Inferior parietal cortex (tissue), 1 donor: Measurements from ENCODE around the gene IFIH1.

ENCODE experiments used
- DNase-seq: peaks from one replicate; pipeline ENCODE4 v3.0.0-alpha.2; 2016; ENCODE audit errors: extremely low spot score

The IFIH1 gene

DNA sequence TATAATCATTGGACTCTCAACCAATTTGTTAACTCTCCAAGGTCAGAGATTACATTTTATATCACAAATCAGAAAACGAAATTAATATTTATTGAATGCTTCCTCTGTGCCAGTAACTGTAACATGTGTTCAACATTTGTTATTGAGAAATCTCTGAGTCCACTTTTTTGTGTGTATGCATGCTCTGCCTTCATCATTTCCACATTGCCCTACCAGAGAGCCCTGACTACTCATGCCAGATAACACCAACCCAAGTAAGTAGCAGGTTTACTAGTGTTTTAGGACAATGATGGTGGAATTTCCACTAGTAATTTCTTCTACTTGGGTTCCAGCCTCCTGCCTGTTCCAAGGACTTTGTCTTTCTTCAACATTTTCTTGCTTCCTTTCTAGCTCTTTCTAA lies 61.1 kb downstream of the IFIH1 start:
- DNase-seq = no peak

DNA sequence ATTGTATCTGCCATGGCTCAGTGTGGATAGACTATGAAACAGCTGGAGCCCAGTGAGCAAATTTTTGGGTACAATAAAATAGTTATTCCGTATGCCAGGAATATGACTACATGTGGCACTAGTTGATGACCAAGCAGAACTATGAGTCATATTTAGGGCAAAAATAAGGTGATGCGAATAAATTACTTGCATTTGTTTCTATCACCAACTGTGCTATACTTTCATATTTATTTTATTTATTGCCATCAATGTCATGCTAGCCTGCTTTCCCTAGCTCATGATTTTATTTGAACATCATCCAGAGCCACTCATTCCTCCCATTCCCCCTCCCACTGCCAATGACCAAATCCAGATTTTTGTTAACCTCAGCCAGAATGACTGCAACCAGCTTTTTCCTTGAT lies 61.9 kb downstream of the IFIH1 start:
- no peak for DNase-seq

GRCh38 chr2:162254236-162254871 lies 64.1 kb downstream of the IFIH1 start:
- DNase-seq = no peak

- DNase-seq = no peak
Measured at GRCh38 chr2:162253435-162253834, 65.0 kb downstream of the IFIH1 start.

DNA sequence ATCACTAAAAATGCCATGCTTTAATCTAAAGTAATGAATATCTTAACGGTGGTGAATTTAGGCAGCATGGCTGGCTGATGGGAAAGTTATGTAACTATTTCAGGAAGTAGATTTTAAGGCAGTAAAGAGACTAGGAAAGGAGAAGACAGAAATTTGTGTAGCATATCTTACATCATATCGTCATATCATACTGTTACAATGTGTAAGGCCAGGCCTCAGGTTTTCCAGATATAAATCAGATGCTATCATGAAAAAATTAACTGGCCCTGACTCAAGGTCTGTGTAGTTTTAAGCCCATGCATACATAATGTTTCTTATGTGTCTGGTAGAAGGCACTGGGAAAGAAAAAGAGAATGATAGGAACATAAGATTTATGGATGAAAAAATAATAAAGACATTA lies 66.3 kb downstream of the IFIH1 start:
- DNase-seq = no peak

- no peak for DNase-seq
Measured at GRCh38 chr2:162245781-162246180, 72.7 kb downstream of the IFIH1 start.

- no peak for DNase-seq
Measured at GRCh38 chr2:162245061-162245460, 73.4 kb downstream of the IFIH1 start.

DNA sequence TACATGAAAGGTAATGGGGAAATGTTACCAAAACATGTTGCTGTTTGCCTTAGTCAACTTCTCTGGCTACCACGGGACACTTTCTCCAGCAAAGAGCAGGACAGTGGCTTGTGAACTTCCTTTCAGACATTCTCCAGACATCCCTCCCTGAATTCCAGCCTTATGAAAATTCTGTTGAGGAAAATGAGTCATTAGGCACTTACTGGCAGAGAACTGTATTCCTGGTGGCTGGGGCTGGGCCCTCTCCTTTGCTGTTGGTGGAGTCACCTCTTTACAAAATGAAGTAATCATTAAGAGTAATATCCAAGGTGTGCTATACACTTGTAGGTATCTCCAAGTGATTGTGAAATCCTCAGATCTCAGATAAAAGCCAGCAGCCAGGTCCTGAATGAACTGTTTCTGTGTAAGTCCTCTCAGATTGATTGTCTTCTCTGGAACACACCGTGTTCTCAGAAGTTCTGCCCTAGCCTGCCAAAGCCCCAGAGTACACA lies 73.9 kb downstream of the IFIH1 start:
- no peak for DNase-seq

GRCh38 chr2:162243715-162244114 lies 74.8 kb downstream of the IFIH1 start:
- DNase-seq = no peak

GRCh38 chr2:162243294-162243693 lies 75.2 kb downstream of the IFIH1 start, which contains the start of gene FAP:
TSS of gene FAP (minus strand) at chr2:162243445. CDS start at chr2:162243327, 118 bp downstream.
- no peak for DNase-seq

- no peak for DNase-seq
Measured at GRCh38 chr2:162242586-162243280, 75.8 kb downstream of the IFIH1 start.

- no peak for DNase-seq
Measured at GRCh38 chr2:162241571-162241970, 76.9 kb downstream of the IFIH1 start.

- DNase-seq = no peak
Measured at GRCh38 chr2:162234620-162235462, 83.6 kb downstream of the IFIH1 start.

GRCh38 chr2:162233197-162233596 lies 85.3 kb downstream of the IFIH1 start:
- no peak for DNase-seq

DNA sequence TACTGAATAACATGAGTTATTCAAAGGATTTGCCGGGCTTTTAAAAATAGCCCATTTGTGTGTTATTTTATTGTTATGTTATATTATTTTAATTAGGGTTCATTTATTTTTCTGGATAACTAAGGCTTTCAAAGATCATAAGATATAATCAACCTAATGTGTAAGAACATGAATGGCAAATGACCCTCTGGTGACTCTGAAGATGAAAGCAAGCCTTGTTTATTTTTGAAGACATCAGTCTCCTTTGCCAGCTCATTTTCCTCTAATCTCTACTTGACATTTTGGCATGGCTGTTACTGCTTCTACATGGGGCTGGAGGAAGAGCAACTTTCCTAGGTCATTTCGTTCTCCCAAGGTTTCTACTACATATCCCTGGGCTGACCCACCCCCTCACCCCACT lies 85.8 kb downstream of the IFIH1 start:
- no peak for DNase-seq

GRCh38 chr2:162232027-162232426 lies 86.5 kb downstream of the IFIH1 start:
- DNase-seq = no peak

DNA sequence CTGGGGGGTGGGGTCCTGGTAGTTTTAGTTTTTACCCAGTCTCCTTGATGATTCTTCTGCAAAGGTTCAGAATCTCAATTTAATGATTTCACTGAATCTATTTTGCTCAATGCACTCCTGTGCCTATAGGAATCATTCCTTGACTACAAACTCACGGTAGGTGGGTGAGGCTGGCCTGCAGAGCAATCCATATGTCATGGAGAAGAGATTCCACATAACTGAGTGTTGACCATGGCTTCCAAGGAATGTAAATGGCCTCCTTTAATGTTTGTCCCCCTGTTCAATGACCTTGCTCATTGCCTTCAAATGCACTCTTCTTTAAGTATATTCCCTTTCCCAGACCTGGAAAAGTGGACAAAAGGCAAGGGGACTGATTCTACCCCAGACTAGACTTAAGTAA lies 87.7 kb downstream of the IFIH1 start:
- no peak for DNase-seq

DNA sequence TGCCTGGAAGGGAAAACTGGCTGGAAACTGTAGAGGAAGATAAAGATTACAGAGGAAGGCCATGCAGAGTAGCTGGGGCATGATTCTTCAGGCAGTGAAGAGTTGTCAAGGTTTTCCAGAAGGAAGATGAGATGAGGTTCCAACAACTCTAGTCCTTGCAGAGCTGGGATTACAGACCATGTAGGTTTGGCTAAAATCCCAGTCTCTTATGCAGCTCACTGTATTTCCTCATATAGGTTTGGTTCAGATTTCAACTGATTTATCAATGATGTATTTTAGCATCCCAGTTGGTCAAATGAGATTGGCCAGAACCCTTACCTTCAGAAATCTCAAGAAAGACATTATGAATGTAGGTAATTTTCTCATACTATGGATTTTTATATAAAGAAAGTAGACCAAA lies 91.6 kb downstream of the IFIH1 start:
- no peak for DNase-seq

GRCh38 chr2:162221064-162221463 lies 97.4 kb downstream of the IFIH1 start:
- DNase-seq = no peak

DNA sequence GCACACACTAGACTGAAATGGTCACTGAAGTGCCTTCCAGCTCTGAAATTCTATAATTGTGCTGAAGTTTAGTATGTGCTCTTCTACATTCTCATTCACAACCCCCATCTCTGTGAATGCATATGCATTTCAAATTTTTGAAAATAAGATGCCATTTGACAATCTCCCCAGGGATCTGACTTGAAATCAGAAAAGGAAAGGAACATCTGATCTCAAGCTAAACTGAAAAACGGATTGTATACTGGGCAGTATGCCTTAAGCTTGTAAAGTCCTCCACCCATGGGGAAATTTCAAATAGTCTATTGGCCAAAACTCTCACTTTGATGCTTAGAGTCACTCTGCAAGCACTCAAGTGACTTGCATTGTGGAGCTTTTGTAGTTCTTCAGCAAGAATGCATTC lies 98.1 kb downstream of the IFIH1 start:
- no peak for DNase-seq

DNA sequence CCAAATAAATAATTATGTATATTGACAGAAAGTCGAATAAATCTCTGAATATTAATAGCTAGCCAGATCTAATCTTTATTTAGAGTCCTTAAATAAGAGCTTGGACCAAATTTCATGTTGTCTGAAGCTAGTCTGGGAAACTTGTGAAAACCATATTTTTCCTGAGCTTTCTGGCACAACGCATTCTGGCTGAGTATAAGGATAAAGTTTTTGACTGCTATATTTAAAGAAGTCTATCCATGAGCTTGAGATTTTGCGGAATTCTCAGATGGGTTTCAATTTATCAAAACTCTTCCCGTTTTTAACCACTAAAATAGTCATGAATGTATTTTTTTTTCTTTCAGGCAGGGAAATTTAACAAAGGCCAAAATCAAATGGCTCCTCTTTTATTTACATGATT lies 99.1 kb downstream of the IFIH1 start:
- DNase-seq = no peak

GRCh38 chr2:162217598-162217997 lies 100.9 kb downstream of the IFIH1 start:
- no peak for DNase-seq
